ENCODE data around the gene S1PR3.

S1PR3 gene

DNA sequence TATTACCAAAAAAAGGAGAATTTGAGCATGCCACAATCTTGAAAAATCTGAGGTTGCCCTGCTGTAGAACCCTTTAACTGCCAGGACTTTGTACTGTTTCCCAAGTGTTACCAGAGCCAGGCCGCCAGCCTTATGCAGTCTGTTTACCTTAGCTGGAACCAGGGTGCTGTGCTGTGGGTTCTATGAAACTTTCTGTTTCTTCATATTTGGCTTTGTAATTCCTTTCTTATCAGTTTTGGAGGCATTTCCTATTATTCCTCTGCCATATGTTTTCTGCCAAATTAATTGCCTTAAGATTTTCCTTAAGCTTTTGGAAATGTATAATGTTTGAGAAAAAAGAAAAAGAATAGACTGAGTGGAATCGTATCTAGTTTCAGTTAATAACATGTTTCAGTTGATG is 2.1 kb downstream of the S1PR3 start:
- DNase-seq (ENCODE audit: low spot score): no peak

DNA sequence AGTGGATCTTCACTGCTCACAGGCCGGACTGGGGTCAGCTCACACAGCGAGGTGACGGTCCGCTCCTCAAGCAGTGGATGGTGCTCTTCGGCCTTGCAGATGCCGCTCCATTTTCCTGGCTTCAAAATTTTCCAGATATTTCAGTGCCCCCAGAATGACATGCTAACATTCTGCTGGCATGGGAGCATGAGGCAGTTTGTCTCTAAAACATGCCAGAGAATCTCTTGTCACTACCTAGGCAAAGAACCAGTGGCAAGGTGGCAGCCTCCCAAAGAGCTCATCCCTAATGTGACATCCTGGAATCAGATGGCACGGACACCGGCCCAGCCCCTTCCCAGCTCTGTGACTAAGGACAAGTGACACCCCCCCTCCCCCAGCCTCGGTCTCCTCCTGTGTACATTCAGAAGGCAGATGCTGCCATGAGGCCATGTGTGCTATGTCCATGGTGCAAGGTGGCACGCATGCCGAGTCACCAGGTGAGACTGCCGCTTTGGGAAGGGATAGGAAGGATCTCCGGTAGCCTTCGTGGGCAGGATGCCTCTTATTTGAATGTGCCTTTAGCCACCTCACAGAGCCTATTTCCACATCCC is 2.7 kb downstream of the S1PR3 start:
- no peak for DNase-seq (ENCODE audit: low spot score)

DNA sequence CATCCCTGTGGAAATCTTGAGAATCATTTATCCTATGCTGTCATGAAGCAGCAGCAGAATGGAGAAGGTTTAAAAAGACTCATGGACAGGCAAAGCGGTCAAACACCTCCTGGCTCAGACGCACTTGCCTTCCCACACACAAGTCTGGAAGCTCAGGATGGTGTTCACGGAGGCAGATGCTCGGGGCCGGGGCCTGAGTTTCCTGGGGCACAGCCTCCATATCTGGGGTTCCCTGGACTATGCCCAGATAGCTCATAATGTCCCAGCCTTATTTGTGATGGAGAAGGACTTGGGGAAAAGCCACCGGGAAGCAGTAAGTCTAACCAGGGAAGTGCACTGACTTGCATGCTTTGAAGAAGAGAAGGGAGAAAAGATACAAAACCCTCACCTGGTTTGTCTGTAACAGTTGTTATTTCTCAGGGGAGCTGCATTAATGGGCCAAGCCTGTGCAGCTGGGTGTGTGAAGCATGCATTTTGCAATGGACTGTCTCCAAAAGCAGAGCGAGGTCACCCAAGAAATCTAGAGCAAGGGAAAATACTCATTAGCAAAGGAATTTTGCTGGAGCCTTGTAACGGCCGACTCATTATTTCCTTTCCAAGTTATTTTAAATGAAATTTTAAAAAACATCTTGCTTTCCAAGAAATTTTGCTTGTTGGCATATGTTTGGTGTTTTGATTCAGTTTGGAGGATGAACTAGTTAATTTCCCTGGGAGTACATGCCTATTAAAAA is 3.4 kb downstream of the S1PR3 start:
- no peak for DNase-seq (ENCODE audit: low spot score)

DNA sequence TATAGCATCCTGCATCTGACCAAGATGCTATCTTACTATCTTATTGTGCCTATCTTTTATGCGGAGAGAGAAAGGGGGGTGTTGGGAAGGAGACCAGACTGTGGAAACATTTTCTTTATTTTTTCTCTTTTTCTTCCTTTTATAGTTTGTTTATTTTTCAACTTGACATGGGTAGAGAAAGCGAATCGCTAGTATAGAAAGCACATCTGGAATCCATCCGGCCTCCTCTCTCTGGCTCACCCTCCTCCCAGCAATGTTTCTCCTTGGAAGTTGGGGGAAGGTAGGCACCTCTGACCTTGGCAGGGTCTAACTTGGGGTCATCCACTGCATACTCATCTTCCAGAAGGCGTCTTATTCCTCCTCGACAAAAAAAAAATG is 3.9 kb downstream of the S1PR3 start:
- no peak for DNase-seq (ENCODE audit: low spot score)

DNA sequence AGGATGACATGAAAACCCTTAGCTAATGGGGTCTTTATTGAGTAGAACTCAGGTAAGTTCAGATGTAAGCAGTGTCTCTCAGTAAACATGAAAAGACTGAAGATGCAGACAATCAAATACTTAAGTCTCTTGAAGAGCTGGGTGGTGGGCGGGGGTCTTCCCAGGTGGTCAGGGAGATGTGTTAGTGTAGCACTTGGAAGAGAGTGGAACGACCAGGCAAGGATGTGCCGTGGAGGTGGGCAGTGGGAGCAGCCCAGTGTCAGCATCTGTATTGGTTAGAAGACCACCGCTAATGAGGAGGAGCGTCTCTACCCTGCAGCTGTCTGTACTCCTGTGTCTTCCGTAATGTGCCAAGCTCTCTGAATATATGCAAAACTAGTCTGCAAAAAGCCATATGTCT is 4.4 kb downstream of the S1PR3 start:
- DNase-seq (ENCODE audit: low spot score): no peak

DNA sequence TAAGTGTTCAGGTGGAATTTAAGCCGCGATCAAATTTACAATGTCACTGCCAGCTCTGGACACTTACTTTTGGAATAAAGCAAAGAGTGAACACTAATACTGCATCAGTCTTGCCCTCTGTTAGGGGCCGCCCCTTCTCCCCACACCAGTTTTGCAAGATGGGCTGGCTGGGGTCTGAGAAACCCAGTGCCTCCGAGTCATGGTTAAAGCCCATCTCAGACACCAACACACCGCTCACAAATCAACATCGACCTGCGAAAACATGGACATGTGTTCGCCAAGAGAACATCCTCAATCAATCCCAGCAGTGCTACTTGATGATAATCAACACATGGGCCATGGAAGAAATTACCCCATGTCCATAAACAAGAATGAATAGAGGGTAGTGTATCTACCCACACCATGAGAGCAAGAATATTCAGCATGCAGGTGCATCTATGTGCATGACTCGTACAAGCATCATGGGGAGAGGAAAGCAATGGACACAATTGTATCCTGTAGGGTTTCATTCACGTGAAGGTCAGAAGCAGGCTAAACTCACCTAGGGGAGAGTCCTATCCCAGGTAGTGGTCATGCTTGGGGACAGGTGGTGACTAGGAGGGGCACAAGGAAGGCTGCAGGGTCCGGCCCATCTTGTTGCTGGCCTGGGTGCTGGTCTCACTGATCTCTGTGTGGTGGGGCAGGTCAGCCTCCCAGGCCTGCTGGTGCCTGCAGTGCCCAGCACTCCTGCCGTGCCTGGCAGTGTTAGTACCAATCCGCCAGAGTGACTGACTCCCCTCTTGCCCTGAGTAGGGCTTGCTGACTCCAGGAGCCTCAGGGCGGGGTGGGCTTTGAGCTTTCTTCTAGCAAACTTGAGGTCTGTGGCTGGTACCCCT is 5.0 kb downstream of the S1PR3 start:
- DNase-seq (ENCODE audit: low spot score): no peak

DNA sequence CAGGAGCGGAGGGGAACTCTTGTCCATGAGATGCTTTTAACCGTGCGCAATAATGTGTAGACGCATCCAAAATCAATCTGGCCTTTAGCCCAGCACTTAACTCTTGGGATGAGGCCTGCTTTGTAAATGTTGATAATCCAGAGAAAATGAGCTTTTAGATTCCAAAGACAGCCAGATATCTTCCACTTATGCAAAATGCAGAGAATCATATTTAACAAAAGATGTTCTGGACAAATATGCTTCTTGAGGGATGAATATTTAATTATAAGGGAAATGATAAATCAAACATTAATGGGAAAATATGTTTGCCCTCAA is 5.6 kb downstream of the S1PR3 start:
- no peak for DNase-seq (ENCODE audit: low spot score)

DNA sequence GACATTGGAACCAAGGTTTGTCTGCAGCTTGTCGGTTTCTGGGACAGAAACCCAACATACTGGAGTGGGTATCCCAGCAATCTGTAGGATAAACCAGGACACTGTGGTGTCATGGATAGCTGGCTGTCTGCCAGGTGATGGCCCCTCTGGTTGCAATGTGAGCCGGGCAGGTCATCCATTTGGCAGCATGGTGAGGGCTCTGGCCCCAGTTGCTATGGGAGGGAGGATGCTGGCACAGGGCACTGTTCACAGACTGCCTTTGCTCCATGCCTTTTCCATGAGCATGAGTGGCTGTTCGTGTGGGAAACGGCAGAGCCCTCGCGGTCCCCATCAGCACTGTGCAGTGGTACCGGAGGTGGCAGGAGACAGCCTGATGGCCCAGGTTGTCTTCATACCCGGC is 6.4 kb downstream of the S1PR3 start:
- DNase-seq (ENCODE audit: low spot score): no peak

DNA sequence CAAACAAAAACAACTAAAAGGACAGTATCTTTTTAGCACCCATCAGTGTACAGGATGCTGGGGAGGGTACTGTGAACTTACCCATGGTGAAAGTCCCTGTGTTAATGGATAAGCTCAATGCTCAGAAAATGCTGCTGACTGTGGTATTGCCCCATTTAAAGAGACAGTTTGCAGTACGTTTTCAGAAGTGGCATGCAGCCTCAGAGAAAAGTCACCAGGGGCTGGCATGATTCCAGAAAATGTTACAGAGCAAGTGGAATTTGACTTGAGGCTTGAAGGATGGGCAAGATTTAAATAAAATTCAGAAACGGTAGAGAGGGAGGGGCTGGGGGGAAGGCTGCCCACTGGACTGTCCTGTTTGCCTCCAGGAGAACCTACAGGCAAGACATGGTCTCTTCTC is 7.2 kb downstream of the S1PR3 start:
- peak; percentile 7 for DNase-seq (ENCODE audit: low spot score)

DNA sequence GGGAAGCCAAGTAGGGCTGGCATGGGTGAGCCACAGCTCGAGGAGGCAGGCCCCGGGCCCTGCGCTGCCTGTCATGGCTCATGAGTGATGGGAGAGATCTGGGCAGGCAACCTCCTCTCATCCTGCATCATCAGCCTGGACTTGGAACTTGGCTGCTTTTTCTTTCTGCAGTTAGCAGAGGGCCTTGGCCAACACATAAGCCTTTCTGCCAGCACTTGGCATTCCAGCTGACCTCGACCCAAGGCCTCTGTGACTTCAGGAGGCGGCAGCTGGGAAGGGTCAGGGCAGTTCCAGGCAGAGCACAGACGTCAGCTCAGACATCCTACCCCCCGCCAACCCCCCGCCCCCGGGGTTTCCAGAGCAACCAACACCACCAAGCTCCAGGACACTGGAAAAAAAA is 7.6 kb downstream of the S1PR3 start:
- no peak for DNase-seq (ENCODE audit: low spot score)

DNA sequence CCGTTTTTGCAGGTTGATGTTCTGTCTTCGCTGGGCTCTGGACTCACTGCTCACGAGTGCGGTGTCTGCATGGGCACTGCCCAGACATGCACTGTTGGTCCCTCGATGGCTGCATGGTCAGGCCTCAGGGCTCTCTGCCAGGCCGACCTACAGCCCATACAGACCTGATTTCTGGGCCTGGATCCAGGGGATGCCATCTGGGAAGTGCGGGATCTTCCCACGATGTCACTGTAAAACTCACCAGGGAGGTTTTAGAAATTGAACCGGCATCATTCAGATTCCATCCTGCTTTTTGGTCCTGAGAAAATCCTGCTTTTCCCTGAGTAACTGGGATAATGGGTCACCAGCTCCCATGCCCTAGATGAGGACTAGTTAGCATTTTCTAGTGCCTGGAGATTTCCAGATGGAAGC is 9.1 kb downstream of the S1PR3 start:
- peak; percentile 51 for DNase-seq (ENCODE audit: low spot score)

DNA sequence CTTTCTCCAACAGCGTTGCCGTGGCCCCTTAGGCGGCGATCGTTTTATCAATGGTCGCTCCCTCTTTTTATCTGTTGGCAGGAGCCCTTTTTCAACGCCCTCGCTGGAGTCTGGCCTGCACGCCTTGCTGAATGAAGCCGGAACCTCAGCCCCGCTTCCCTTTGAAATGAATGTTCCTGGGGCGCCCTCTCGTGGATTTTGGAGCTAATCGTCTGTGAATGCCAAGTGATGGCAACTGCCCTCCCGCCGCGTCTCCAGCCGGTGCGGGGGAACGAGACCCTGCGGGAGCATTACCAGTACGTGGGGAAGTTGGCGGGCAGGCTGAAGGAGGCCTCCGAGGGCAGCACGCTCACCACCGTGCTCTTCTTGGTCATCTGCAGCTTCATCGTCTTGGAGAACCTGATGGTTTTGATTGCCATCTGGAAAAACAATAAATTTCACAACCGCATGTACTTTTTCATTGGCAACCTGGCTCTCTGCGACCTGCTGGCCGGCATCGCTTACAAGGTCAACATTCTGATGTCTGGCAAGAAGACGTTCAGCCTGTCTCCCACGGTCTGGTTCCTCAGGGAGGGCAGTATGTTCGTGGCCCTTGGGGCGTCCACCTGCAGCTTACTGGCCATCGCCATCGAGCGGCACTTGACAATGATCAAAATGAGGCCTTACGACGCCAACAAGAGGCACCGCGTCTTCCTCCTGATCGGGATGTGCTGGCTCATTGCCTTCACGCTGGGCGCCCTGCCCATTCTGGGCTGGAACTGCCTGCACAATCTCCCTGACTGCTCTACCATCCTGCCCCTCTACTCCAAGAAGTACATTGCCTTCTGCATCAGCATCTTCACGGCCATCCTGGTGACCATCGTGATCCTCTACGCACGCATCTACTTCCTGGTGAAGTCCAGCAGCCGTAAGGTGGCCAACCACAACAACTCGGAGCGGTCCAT is 10.0 kb downstream of the S1PR3 start:
- DNase-seq (ENCODE audit: low spot score): peak; percentile 91

DNA sequence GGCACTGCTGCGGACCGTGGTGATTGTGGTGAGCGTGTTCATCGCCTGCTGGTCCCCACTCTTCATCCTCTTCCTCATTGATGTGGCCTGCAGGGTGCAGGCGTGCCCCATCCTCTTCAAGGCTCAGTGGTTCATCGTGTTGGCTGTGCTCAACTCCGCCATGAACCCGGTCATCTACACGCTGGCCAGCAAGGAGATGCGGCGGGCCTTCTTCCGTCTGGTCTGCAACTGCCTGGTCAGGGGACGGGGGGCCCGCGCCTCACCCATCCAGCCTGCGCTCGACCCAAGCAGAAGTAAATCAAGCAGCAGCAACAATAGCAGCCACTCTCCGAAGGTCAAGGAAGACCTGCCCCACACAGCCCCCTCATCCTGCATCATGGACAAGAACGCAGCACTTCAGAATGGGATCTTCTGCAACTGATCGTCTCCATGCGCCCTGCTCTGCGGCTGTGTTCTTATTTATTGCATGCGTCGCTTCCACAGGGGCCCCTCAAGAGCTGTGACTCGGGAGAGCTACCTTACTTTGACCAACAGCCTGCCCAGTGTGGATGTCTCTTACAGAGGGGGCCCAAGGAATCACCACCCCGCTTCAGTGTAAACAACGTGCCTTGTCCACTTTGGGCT is 10.8 kb downstream of the S1PR3 start:
- no peak for DNase-seq (ENCODE audit: low spot score)

DNA sequence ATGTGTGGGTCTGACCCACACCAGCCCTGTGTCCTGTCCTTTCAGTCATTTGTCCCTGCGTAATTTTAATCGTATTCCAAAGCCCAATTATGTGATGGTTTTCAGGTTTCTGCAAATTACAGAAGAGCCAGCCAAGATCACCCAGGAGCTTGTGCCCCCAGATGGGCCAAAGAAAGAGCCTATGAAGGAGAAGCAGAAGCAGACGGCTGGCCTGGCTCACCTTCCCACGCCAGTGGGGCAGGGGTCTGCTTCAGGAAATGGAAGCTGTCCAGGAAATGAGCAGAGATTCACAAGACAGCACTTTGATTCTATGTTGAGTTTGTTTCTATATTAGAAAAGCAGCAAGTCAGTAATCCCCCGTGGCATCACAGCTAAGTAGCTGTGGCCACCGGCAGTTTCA is 11.7 kb downstream of the S1PR3 start:
- no peak for DNase-seq (ENCODE audit: low spot score)

DNA sequence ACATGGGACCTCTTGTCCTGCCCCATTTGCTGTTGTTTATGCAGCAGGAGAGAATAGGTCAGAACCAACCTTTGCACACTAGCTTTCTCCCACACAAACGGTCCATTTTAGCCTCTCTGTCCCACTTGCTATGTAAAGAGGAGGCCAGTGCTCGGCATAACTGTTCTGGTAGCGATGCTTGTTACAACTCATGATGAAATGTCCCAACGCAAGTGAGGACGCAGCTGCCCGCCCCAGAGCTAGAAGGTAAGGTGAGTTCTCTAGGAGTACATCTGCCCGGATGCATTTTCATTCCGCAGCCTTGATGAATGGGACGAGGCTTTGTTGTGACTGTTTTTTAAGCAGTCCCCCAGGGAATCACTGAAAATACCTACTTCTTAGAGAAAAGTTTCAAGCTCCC is 14.1 kb downstream of the S1PR3 start:
- no peak for DNase-seq (ENCODE audit: low spot score)

DNA sequence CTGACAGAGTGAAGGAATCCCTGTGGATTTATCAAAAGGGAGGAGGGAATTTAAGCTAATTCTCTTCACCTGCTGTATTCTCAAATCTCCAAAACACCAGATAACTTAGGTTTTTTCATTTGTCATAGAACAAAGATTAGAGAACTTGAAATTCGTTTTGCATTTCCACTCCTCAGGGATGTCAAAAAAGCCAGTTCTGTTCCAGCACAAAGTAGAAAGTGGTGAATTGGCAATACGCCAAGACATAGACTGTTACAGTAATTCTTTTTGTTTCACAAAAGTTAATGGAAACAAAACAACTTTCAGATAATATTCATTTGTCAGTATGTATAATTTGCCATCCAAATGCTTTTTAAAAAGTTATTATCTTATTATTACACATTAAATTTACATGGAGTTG is 15.0 kb downstream of the S1PR3 start:
- DNase-seq (ENCODE audit: low spot score): no peak

DNA sequence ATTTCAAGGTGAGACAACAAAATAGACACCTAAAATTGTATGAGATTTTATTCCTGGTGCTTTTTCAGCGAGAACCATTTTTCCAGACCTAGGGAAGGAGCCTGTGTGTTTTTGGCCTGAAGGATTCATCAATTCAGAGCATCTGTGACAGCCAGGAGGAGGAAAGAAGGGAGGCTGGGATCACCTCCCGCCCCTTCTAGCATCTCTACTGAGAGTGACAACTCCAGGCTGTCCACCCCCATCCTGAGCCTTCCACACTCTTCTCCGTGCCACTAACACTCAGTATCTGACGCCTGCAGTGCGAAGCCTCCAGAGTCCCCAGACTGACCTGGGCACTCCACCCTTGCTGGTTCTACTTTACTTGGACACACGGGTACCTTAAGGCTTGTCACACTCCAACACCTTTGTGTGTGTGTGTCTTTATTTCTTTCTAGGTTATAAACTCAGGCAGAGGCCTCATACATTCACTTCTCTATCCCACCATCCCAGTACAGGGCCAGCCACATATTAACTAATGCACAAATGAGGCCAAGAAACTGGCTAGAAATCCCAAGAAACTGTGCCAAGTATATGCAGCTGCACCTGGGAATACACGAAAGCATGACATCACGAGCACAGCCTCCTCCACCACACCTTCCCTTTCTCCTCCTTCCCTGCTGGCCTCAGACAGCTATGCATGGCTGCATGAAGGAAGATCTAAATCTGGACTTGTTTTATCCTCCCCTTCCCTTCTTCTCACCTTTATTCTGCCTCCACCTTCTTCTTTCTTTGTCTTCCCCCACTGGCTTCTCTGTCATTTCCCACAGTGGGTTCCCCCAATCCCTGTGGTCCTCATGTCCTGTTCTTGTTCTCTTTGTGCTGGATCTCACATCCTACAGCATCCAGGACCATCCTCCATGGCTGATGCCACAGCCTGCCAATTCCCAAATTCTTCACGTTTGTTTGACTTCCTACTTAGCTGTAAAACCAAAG is 16.0 kb downstream of the S1PR3 start:
- no peak for DNase-seq (ENCODE audit: low spot score)

DNA sequence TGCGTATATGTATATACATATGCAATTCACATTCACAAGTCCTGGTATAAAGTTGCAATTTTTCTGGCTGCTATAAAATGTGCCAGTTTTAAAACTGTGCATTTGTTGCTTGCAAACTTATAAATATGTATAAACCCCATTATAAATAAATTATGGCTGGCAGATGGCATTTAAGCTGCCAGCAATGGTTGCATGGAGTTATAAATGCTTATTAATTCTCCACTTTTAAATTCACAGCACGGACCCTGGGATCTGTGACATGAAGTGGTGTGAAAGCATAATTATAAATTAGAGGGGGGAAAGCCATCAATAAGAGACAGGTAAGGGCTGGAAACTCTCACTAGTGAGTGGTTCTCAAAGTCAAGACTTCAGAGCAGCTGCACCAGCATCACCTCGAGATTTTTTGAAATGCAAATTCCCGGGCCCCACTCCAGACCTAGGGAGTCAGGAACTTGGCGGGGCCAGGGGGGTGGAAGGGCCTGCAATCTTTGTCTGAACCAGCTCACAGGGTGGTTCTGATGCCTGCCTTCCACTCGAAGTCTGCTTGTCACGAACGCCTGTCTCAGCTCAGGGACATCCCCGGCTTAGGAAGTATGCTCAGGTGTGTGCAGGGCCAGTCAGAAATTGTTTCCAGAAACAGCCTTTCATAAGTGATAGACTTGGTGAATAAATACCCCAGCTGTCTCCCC is 16.9 kb downstream of the S1PR3 start:
- DNase-seq (ENCODE audit: low spot score): no peak

DNA sequence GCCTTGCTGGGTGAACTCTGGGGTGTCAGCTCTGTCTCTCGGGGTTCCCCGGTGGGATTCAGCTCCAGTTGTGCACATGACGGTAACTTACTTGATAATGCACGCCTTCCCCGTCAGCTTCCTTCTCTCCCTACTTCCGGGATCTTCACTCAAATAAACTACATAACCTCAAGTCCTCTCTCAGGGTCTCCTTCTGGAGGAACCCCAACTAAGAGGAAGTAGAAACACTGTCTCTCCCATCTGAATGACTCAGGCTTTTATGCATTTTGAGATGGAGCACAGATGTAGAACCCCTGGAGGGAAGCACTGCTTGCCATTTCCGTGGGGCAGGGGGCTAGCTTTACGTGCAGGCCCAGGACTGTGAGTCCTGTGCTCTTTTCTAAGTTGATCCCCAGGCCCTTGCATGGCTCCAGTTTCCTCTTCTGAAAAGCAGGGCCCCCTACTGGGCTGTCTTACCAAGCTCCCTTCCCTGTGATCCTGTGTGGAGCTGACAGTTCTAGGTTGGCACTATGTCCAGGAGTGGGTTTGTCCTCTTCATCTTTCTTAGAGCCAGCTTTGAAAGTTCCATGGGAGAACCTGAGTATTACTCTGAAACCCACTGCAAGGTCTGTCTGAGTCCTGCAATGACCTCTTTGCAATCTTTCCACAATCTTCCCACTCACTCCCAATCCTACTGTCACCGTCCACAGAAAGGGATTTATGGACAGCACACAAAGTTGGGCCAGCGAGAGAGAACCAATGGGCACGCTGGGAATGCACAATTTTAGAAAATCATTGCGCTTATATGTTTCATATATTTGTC is 17.7 kb downstream of the S1PR3 start:
- no peak for DNase-seq (ENCODE audit: low spot score)
